ENCODE results near the gene EPG5. TPM values are rescaled to one million over a fixed set of nuclear protein-coding genes. Genes with fewer than 3 reads are reported as not detected.
"Not testable (repeated sequence)": the region's sequence is repeated elsewhere in the genome, so short reads cannot be mapped to it uniquely, and the experiment has no call there.

The EPG5 gene
- total RNA-seq, 1 donor from 2014 or later, result 18.7 TPM

DNA sequence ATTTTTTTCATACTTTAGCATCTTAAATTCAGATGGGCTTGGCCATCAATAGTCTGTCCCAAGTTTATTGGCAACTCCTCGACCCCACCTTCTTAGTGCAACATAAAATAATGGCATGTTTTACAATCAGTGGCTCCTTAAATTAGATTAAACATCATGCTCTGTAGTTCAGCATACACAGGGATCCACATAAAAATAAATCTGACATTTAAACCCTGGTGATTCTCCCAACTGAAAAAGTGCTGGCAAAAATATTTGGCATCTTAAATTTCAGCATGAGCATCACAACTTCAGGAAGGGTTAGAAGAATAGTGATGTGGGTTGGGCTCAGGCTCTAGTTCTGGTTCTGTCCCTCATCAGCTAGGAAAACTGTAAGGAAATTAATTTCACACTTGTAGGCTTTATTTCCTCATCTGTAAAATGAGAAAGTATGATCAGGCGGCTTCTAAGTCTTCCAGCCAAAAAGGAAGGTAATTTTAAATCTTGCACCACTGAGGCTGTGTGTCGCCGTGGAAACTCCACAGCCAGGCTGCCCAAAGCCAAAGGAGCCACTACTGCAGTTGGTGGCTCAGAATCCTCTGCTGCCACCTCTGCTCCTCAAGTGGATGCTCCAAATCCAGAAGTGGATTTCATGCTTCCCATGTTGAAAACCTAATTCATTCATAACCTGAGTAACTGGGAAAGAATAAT lies 17.6 kb upstream of the EPG5 start:
- no peak for DNase-seq
- intact Hi-C loops (cut with micrococcal nuclease), result no loop called here
- ATAC-seq, result no peak

DNA sequence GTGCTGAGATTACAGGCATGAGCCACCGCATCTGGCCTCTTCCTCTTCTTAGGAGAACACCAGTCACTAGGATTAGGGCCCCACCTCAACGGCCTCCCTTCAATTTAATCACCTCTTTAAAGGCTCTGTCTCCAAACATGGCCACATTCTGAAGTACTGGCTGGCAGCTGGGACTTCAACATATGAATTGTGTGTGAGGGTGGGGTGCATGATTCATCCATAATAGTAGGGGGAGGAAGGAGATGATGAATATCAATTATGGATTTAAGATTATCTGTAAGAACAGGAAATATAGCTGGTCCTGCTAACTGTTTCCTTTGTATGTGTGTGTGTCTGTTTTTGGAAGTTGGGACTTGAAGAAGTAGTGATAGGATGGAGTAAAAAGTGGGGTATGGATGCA lies 14.7 kb upstream of the EPG5 start:
- intact Hi-C loops (cut with micrococcal nuclease), result no loop called here
- ATAC-seq (no peak), DNase-seq (no peak)

DNA sequence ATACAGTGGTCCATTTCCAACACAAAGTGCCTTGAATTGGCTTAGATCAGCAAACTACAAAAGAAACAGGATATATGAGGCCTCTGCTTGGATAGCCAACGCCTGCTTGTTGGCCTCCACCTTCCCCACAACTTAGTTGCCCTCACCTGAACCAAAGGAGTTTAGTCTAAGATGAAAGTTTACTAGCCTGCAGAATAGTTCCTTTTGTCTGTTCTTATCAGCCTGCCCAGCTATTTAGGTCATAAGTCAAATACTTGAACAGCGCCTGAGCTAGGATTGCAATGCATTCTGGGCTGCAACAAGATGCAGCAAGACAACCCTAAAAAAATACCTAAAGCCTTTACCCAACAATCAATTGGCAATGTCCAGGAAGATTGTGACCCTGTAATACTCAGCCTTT lies 13.1 kb upstream of the EPG5 start:
- ATAC-seq, result peak; percentile 53

DNA sequence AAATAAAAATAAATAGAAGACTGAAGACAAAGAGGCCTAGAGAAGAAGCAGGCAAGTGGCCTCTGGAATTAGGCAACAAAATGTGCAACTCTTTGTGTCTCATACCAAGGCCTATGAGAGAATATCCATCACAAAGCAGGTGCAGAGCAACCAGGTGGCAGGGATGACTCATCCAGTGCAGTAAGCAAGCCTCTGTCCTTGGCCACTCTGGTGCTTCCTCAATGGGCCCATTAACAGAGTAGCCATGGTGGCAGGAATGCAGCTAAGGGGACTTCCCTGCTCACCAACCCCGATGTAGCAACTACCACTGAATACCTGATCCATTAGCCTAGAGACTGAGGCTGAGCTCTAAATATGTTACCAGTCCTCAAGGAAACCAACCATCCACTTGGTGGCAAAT lies 11.0 kb upstream of the EPG5 start:
- no peak for ATAC-seq
- intact Hi-C loops (cut with micrococcal nuclease), result no loop called here
- no peak for DNase-seq

More for the DNA sequence above, 13.1 kb upstream of the EPG5 start:
- DNase-seq, result no peak
- intact Hi-C loops (cut with micrococcal nuclease), result no loop called here

DNA sequence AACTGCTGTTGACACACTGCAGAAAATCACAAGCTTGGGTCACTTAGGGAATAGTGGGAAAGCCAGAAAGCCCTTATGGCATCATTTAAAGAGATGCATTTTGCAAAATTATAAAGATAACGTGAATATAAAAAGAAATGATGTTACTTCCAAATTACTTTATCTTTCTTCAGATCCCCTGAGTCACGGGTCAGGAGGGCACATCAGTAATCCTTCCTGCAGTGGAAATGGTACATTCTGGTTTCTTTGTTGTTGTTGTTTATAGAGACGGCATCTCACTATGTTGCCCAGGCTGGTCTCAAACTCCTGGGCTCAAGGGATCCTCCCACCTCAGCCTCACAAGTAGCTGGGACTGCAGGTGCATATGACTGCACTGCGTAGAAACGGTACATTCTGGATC lies 9.8 kb upstream of the EPG5 start:
- ATAC-seq, result no peak
- intact Hi-C loops (cut with micrococcal nuclease), result no loop called here
- DNase-seq, result no peak

DNA sequence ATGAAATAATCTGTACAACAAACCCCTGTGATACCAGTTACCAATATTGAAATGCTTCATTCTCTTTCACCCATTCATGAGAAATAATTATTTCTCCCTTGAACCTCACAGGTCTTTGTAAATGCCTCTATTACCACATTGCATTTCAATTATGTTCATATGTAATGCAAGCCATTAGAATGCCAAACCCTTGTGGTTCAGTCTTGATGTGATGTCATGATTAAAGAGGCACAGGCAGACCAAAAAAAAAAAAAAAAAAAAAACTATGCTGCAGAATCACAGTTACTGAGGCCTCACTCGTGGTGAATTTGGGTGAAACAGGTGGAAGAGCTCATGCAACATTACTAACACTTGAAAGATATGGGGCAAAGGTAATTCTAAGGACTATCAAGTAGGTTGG lies 9.4 kb upstream of the EPG5 start:
- ATAC-seq, result no peak
- DNase-seq, result no peak
- intact Hi-C loops (cut with micrococcal nuclease), result no loop called here

DNA sequence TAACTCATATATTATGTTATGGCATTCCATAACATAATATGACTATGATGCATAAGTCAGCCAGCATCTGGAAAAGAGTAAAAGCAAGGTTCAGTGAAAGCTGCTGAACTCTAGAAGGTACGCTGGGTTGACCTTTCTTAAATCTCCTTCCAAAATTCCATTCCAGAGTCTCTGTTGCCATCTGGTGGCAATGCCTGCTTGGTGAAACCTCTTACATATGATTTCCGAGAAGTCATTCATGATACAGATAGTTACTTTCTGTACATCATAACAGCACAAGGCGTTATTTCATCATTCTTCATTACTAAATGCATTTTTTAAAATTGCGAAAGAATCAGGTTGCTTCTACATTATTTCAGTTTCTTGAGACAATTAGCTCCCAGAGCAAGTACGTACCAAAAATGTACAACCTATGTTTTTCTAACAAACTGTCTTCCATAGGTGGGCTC lies 7.0 kb upstream of the EPG5 start:
- intact Hi-C loops (cut with micrococcal nuclease), result no loop called here
- ATAC-seq, result peak; percentile 78
- no peak for DNase-seq

DNA sequence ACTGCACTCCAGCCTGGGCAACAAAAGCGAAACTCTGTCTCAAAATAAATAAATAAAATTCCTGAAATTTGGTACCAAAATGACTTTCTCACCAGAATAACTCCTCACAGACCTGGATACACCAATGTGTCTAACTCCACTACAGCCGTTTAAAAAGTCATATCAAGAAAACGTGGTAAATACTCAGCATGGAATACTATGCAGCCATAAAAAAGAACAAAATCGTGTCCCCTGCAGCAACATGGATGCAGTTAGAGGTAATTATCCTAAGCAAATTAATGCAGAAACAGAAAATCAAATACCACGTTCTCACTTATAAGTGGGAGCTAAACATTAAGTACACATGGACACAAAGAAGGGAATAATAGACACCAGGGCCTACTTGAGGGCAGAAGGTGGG lies 2.2 kb downstream of the EPG5 start:
- DNase-seq; ATAC-seq; intact Hi-C loops (cut with micrococcal nuclease): not testable (repeated sequence)

DNA sequence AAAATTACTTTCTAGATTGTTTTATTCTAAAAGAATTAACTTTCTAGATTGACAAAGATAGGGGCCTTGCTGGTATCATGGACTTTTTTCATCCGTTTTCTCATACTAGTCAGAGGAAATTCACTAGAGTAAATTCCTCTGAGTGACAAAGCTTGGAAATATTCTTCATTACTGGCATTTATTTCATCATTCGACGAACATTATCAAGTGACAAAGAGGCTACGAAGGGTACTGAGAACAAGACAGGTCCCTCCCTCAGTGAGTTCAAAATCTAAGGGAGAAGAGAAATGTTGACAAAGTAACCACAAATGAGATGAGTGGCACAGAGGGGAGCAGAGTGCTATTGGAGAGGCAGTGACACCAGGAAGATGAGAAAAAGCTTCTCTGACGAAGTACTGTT lies 4.3 kb downstream of the EPG5 start:
- ATAC-seq, result no peak
- DNase-seq, result no peak
- intact Hi-C loops (cut with micrococcal nuclease), result no loop called here

DNA sequence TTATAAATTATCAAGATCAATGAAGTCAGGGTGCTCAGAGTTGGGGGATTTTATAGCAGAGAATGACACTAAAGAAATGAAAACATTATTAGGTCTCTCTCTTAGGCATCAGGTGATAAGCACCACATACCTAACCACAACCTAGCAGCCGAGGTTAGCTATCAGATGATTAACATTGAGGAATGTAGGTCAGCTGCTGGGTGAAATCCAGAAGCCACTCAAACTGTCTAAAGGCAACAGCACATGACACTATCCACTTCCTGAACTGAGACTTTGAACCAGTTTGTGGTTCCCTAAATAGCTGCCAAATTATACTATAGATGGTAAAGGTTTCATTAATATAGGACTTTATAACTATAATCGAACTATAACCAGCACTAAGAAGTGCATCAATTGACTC lies 4.7 kb downstream of the EPG5 start:
- intact Hi-C loops (cut with micrococcal nuclease), result no loop called here
- DNase-seq, result no peak
- no peak for ATAC-seq

DNA sequence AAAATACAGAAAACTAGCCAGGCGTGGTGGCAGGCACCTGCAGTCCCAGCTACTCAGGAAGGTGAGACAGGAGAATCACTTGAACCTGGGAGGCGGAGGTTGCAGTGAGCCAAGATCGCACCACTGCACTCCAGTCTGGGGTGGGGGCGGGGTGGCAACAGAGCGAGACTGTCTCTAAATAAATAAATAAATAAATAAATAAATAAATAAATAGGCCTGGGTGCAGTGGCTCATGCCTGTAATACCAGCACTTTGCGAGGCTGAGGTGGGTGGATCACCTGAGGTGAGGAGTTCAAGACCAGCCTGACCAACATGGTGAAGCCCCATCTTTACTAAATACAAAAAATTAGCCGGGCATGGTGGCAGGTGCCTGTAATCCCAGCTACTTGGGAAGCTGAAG lies 7.6 kb downstream of the EPG5 start:
- ATAC-seq; DNase-seq; intact Hi-C loops (cut with micrococcal nuclease): not testable (repeated sequence)

DNA sequence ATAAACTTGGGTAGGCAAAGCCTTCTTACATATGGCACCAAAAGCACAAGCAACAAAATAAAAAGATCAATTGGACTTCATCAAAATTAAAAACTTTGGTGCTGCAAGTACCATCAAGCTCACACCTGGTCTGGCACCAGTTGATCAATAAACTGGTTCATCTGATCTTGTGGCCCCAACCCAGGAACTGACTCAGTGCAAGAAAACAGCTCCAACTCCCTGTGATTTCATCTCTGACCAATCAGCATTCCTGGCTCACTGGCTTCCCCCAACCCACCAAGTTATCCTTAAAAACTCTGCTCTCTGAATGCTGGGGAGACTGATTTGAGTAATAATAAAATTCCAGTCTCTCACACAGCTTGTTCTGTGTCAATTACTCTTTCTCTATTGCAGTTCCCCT lies 8.4 kb downstream of the EPG5 start:
- no peak for DNase-seq
- no peak for ATAC-seq
- intact Hi-C loops (cut with micrococcal nuclease), result no loop called here

DNA sequence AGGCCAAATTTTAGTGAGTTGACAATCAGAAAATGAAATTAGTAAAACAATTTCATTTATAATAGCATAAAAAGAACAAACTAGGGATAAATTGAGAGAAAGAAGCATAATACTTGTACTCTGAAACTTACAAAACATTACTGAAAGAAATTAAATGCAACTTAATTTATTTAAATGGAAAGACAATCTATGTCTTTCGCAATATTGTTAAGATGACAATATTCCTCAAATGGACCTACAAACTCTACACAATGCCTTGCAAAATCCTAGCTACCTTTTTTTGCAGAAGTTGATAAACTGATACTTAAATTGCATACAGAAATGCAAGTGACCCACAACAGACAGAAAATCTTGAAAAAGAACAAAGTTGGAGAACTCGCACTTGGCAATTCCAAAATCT lies 9.1 kb downstream of the EPG5 start:
- no peak for DNase-seq
- no peak for ATAC-seq
- intact Hi-C loops (cut with micrococcal nuclease), result no loop called here

DNA sequence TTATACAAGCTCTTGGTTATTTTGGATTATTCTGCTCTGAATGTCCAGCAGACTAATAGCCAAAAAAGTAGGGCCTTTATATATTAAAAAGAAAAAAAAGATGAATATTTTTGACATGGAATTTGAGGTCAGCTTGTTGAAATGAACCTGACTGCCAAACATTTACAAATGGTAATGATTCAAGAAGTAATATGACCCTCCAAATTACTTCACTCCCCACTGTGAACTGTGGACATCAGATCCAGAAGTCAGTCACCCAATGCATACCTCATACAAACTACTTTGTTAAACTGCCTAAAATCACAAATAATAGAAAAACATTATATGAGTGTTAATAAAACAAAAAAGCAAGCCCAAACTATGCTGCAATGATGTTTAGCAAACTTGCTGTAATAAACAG lies 10.0 kb downstream of the EPG5 start:
- intact Hi-C loops (cut with micrococcal nuclease), result no loop called here
- ATAC-seq (no peak), DNase-seq (no peak)

DNA sequence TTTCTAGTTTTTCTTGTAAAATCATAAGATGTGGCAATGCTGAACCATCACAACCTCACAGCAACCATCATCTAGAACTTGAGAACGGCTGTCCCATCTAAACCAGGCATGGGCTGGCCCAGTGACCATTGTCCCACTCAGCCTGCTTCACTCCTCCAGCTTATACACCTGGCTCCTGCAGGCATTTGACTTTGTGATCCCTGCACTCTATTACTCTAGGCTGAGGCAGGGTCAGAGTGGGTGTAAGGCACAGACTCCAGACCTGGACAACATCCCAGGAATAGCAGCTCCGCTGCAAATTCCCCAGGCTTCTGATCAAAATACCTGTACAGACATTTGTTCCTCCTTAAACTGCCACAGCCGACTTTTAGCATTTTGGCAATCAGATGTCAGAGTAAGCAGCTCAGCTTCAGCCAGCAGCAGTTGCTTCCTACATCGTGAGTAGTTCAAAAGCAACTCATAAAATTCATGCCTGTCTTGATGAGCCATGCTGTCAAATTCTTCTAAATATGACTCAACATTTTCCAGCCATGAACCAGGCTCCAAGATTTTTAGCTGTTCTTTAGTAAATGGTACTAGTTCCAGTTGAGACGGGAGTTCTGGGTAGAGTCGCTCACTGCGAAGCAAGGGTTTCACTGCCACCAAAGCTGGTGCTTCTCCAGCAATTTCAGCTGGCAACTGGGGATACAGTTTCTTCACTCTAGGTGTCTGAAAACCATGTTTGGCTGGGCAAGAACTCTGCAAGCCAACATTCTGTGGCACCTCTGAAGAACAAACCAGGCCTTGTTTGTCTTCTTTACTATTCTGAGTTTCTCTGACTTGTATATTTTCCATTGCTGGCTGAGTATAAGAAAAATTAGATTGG lies 12.8 kb downstream of the EPG5 start:
- no peak for ATAC-seq
- intact Hi-C loops (cut with micrococcal nuclease), result no loop called here
- DNase-seq, result no peak

DNA sequence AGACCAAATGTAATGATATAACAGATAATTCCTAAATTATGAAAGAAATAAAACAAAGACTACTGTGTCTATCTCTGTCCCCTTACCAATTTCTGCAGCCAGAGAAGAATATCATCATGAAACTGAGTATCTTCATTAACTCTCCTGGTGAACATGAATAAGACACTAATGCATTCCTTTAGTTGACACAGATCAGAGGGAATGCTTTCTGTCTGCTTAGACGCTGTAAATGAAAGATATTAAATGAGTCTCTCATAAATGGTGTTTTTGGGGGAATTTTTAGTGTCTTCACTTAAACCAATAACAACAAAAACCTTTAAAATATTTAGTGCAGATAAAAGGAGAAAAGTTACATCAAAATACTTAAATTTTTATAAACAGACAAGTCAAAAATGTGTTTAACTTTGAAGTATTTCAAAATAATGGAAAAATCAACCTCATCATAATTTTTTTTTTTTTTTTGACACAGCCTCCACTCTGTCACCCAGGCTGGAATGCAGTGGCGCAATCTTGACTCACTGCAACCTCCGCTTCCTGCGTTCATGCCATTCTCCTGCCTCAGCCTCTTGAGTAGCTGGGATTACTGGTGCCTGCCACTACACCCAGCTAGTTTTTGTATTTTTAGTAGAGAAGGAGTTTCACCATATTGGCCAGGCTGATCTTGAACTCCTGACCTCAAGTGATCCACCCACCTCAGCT lies 16.0 kb downstream of the EPG5 start:
- no peak for DNase-seq
- intact Hi-C loops (cut with micrococcal nuclease), result no loop called here
- no peak for ATAC-seq

DNA sequence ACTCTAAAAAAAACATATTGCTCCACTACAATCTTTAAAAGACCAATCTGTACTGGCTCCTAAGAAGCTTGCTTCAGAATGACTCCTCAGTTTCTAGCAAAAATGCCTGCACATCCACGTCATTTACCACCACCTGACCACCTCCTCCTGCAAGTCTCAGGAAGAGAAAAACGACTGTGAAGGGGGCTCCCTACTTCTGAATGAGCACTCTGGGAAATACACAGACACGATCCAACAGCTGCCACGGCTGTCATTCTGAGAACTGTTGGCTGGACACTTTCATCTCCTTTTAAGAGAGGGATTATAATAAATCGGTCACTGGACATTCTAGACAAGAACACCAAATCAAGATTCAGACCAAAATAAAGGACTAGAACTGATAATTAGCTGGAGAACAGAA lies 21.5 kb downstream of the EPG5 start:
- DNase-seq (no peak), ATAC-seq (no peak)
- intact Hi-C loops (cut with micrococcal nuclease), result no loop called here

DNA sequence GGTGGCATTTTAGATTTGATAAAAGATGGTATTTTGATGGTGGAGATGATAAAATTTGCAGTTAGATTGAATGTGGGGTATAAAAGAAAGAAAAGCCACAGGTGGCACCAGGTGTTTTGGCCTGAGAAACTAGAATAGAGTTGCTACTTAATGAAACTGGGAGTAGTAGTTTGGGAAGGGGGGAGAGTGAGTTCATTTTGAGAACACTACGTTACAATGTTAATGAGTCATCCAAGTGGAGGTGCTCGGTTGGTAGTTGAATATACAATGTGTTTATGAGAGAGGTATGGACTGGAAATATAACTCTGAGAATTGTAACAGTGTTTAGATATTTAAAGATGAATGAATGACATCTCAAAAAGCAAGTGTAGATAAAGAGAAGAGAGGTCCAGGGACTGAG lies 26.4 kb downstream of the EPG5 start:
- intact Hi-C loops (cut with micrococcal nuclease), result no loop called here
- no peak for DNase-seq
- no peak for ATAC-seq

DNA sequence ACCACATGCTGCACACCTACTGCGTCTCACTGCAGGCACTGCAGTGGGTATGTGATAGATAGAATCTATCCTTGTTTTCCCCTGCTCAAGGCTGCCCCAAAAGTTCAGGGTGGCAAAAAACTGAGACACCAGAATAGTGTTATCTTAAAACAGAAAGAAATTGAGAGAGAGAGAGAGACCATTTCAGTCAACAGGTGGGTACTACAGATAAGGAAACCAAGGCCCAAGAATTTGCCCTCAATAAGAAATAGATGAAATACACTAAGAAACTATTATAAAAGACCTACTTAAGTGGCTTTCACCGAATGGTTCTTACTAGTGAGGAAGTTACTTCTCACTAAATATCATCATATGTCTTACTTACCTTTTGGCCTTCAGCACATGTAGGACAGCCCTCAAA lies 27.9 kb downstream of the EPG5 start:
- intact Hi-C loops (cut with micrococcal nuclease), result loop anchor here (10.0 kb wide), 1 partner anchor 136 kb away; the partner anchor contains the start of gene PSTPIP2
- DNase-seq (no peak), ATAC-seq (no peak)

DNA sequence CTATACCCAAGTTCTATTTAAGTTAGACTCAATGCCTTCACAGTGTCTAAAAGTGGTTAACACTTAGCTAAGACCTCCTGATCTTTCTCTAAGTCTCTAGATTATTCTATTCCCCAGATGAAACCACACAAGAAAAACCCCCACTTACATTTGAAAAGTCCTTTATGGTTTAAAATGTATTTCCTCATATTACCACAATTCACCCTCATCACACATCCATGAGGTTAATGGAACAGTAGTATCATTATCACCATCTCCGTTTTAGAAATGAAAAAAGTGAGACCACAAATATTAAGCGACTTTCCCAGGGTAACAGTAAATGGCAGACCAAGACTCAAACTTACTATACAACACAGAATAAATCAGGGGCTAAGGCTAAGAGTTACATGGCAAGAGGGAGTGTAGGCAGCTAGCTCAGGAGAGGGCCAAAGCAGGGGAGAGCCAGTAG lies 28.6 kb downstream of the EPG5 start:
- DNase-seq (no peak), ATAC-seq (no peak)
- intact Hi-C loops (cut with micrococcal nuclease), result loop anchor here (10.0 kb wide), 1 partner anchor 136 kb away; the partner anchor contains the start of gene PSTPIP2

All from left ventricle myocardium superior (tissue), 1 donor.